Measurements from ENCODE around the gene TSPAN14.

Gene TSPAN14

GRCh38 chr10:80580638-80581468 lies 126.7 kb downstream of the TSPAN14 start:
- Histone ChIP-seq H3K9me3 (ENCODE audit: control insufficient read depth, low read length) (peaks cover 3% of the 10 kb centered on the region), H3K4me3 (ENCODE audit: low read length) (no peak overlapping the region), H3K27me3 (replicated peaks; ENCODE audit: control insufficient read depth, insufficient read depth, low read length) (peaks cover 21% of the 10 kb centered on the region), H3K9ac (ENCODE audit: low read length) (no peak overlapping the region), H3K36me3 (ENCODE audit: control insufficient read depth, insufficient read depth, low read length, severe bottlenecking) (no peaks in the 10 kb centered on the region), H3K4me1 (ENCODE audit: control insufficient read depth, insufficient read depth, low read length) (peaks cover 15% of the 10 kb centered on the region)
- no peak for DNase-seq (ENCODE audit: low read depth)

DNA sequence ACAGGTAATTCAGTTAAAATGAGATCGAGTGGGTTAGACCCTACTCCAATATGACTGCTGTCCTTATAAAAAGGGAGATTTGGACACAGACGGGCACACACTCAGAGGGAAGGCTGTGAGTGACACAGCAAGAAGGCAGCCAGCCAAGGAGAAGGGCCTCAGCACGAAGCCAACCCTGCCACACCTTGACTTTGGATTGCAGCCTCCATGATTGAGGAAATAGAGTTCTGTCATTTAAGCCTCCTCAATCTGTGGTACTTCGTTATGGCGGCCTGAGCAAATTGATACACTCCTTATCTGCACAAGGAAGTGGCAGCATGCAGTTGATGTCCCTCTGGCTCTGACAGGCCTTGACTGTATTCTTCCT lies 127.3 kb downstream of the TSPAN14 start:
- no peak overlapping the region for H3K9ac ChIP-seq (ENCODE audit: low read length)
- peaks cover 21% of the 10 kb centered on the region for H3K27me3 ChIP-seq (replicated peaks; ENCODE audit: control insufficient read depth, insufficient read depth, low read length)
- no peaks in the 10 kb centered on the region for H3K36me3 ChIP-seq (ENCODE audit: control insufficient read depth, insufficient read depth, low read length, severe bottlenecking)
- DNase-seq (ENCODE audit: low read depth) = no peak
- peaks cover 3% of the 10 kb centered on the region for H3K9me3 ChIP-seq (ENCODE audit: control insufficient read depth, low read length)
- no peak overlapping the region for H3K4me3 ChIP-seq (ENCODE audit: low read length)
- H3K4me1 ChIP-seq (ENCODE audit: control insufficient read depth, insufficient read depth, low read length) = peaks cover 15% of the 10 kb centered on the region

DNA sequence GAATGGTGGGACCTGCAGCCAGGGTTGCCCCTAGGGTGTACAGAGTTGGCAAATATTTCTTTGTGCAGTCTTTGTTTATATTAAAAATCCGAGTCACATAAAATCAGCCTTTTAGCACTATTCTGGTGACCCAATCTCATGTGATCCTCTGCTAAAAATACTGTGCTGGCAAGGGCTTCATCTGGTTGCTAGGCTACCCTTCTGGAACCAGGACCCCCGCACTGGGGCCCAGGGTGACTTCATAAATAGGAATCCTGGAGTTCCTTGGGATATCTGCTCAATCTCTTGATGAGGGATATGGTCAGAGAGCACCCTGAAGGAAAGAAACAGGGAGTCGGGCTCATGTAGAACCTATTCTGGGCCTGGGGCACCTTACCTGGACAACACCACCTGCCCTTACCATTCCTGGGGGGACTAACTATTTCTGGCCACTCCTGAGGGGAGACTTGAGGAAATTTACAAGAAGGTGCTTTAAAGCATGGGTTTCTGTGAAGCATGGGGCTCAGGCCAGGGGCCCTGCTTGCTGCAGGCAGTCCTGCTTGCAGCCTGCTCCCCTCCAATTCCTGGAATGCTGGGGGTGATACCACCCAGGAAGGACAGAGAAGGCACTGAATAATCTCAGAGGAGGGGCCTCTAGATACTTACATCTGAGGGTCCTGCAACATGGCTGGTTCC lies 128.3 kb downstream of the TSPAN14 start:
- Histone ChIP-seq H3K36me3 (ENCODE audit: control insufficient read depth, insufficient read depth, low read length, severe bottlenecking) (no peaks in the 10 kb centered on the region), H3K27me3 (replicated peaks; ENCODE audit: control insufficient read depth, insufficient read depth, low read length) (peaks cover 21% of the 10 kb centered on the region), H3K9me3 (ENCODE audit: control insufficient read depth, low read length) (no peaks in the 10 kb centered on the region), H3K9ac (ENCODE audit: low read length) (no peak overlapping the region), H3K4me3 (ENCODE audit: low read length) (no peak overlapping the region), H3K4me1 (ENCODE audit: control insufficient read depth, insufficient read depth, low read length) (peaks cover 15% of the 10 kb centered on the region)
- DNase-seq (ENCODE audit: low read depth) = no peak
